Left ventricle myocardium inferior (tissue), 1 donor: ENCODE results near the gene GRM7. TPM values are rescaled to one million over a fixed set of nuclear protein-coding genes. Genes with fewer than 3 reads are reported as not detected.
A peak's percentile ranks its signal among the peaks of the same experiment; 100 is the strongest.

Experiments used
- DNase-seq: peaks from one replicate; pipeline ENCODE4 v3.0.0-alpha.2; 2020
- H3K27ac ChIP-seq: fragments of 200-600 bp; replicated peaks from 2 replicates; pipeline ENCODE4 v1.8.0; 2021
- H3K27me3 ChIP-seq: fragments of 200-600 bp; 2 replicates; pipeline ENCODE4 v1.8.0; 2021; ENCODE audit warnings: low read depth
- H3K36me3 ChIP-seq: fragments of 200-600 bp; 2 replicates; pipeline ENCODE4 v1.8.0; 2021
- H3K4me1 ChIP-seq: fragments of 200-600 bp; 2 replicates; pipeline ENCODE4 v1.8.0; 2021
- H3K4me3 ChIP-seq: fragments of 200-600 bp; 2 replicates; pipeline ENCODE4 v1.8.0; 2021; ENCODE audit warnings: mild to moderate bottlenecking, moderate library complexity
- H3K9me3 ChIP-seq: fragments of 200-600 bp; replicated peaks from 2 replicates; pipeline ENCODE4 v1.8.0; 2021
- intact Hi-C: fragments of 100-400 bp; cut with micrococcal nuclease; formaldehyde crosslinking; loops from one replicate; pipeline ENCODE4 v1.11.0; 2022
- total RNA-seq: library from RNA; stranded (reverse); fragmentation: NEBNext Ultra II Directional; extraction: Animal tissue kit (Norgen Biotek cat#: 25700); gene quantifications from one replicate; pipeline ENCODE4 v1.2.1, GENCODE V29; 2021
- TF ChIP-seq, protein P1 (sequence below): fragments of 200-600 bp; IDR thresholded peaks from 2 replicates; pipeline ENCODE4 v1.8.0; 2021; ENCODE audit warnings: antibody characterized with exemption, mild to moderate bottlenecking, borderline replicate concordance
- donor health status: DM: no; HTN: yes; CAD: no; lungs with severe emphysema.

GRM7 gene
- total RNA-seq, 1 donor from 2014 or later = not detected

DNA sequence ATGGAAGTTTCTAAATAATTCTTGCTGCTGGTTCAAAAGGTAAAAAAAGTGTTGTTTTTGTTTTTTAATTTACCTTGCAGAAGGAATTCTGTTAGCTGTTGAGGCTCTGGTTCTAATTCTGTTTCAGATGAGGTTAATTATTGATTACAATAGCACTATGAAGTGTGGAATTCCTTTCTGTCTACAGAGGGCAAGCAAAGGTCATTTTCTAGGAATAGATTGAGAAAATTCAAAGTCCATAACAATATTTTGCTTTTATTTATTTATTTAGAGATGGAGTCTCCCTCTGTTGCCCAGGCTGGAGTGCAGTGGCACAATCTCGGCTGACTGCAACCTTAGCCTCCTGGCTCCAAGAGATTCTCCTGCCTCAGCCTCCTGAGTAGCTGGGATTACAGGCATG lies 789.6 kb downstream of the GRM7 start:
- Histone ChIP-seq H3K9me3 (no peaks in the 10 kb centered on the region), H3K27me3 (no peaks in the 10 kb centered on the region), H3K36me3 (no peaks in the 10 kb centered on the region), H3K27ac (no peak overlapping the region), H3K4me1 (no peaks in the 10 kb centered on the region), H3K4me3 (no peak overlapping the region)
- intact Hi-C loops = no loop called here
- TF ChIP-seq, protein P1, sequence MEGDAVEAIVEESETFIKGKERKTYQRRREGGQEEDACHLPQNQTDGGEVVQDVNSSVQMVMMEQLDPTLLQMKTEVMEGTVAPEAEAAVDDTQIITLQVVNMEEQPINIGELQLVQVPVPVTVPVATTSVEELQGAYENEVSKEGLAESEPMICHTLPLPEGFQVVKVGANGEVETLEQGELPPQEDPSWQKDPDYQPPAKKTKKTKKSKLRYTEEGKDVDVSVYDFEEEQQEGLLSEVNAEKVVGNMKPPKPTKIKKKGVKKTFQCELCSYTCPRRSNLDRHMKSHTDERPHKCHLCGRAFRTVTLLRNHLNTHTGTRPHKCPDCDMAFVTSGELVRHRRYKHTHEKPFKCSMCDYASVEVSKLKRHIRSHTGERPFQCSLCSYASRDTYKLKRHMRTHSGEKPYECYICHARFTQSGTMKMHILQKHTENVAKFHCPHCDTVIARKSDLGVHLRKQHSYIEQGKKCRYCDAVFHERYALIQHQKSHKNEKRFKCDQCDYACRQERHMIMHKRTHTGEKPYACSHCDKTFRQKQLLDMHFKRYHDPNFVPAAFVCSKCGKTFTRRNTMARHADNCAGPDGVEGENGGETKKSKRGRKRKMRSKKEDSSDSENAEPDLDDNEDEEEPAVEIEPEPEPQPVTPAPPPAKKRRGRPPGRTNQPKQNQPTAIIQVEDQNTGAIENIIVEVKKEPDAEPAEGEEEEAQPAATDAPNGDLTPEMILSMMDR = no peak
- DNase-seq = no peak

DNA sequence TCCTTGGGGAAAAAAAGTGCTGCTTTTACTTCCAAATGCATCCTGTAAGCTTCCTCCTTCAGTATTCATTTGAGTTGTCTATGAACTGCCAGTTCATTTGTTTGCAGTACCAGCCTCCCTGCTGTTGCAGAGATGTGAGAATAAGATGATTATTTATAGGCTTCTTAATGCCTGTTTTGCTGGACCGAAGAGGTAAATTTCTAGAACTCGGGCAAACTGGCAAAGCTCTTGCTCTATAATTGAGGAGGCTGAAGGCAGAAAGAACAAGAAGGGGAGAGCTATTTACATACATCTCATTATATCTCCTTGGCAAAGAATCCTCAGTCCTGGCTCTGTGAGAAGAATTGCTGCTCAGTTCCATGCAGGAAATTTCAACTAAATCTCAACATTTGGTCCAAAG lies 790.4 kb downstream of the GRM7 start:
- H3K4me3 ChIP-seq = no peak overlapping the region
- intact Hi-C loops = no loop called here
- no peak for DNase-seq
- TF ChIP-seq, protein P1 = no peak
- H3K9me3 ChIP-seq = no peaks in the 10 kb centered on the region
- H3K4me1 ChIP-seq = no peaks in the 10 kb centered on the region
- H3K27me3 ChIP-seq = no peaks in the 10 kb centered on the region
- no peak overlapping the region for H3K27ac ChIP-seq
- H3K36me3 ChIP-seq = no peaks in the 10 kb centered on the region

DNA sequence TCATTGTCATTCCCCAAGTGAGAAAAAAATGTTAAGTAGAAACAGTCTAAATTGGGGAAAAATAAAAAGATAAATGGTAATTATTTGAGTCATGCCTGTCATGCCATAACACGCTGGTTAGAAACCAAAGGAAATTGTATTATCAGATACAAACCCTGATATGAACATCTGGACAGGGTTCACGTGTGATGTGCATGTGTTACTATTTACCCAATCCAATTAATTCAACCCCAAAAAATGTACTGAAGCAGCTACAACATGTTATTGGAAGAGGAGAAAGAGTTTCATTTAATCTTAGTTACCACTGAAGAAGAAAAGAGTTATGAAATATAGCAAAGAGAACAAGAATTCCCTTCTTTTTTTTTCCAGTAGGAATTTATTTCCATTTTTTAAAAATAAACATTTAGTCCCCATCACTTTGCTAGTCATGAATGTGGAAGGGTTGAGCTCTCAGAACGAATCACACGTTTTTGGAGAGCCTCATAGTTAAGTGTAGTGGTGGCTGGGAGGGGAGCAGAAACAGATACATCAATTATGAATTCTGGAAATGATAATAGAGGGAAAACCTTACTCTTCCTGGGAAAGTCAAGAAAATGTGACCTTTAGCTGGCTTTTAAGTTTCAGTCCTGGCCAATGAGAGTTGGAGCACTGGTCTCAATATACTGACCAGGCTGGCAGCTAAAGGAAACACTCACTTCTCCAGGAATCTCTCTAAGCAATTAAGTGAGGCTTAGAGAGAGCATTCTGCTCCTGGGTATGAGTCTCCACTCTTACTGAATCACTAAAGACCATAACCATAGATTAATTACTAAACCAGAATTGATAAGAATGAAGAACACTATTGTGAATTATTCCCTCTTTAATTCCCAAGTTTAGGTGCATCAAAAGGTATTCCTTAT lies 796.5 kb downstream of the GRM7 start:
- H3K9me3 ChIP-seq = no peaks in the 10 kb centered on the region
- no peaks in the 10 kb centered on the region for H3K27me3 ChIP-seq
- no peaks in the 10 kb centered on the region for H3K4me1 ChIP-seq
- no peaks in the 10 kb centered on the region for H3K36me3 ChIP-seq
- H3K27ac ChIP-seq = peak overlapping the region; percentile 76
- DNase-seq = no peak
- TF ChIP-seq, protein P1 = no peak
- intact Hi-C loops = no loop called here
- H3K4me3 ChIP-seq = no peak overlapping the region

DNA sequence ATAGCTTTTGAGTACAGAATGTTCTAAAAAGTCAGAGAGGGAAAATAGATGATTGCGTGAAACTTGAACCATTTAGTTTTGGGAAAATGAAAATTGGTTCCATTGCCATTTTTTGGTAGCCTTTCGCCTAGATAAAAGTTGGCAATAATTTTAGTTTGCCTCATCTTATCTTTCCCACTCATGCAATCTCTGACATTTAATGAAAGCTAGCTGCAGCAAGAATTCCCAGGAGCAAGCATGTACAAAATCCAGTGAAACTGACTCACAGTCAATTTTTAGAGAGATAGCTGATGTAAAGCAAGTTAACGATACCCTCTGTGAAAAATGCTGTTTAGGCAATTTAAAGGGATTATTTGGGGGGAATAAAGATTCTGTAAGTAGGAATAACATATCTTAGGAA lies 797.4 kb downstream of the GRM7 start:
- Histone ChIP-seq H3K4me1 (no peaks in the 10 kb centered on the region), H3K27ac (peak overlapping the region; percentile 76), H3K4me3 (no peak overlapping the region), H3K9me3 (no peaks in the 10 kb centered on the region), H3K36me3 (no peaks in the 10 kb centered on the region), H3K27me3 (no peaks in the 10 kb centered on the region)
- TF ChIP-seq, protein P1 = no peak
- DNase-seq = no peak
- intact Hi-C loops = no loop called here

DNA sequence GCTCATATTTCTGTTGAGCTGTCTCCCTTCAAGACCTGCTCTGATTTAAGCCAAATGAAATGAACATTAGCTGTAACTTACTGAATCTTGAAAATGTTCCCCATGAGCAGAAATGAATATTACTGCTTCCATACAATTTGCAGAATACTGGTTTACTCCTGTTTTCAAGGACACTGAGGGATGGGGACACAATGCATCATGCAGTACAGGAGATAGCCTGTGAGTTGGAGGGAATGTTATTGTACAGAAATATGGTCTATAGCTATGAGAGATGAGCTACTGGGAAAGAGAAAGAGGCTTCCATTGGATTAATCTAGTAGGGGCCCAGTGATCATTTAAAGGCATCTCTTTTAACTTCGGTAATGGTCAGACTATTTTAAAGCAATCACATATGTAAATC lies 798.2 kb downstream of the GRM7 start:
- TF ChIP-seq, protein P1 = no peak
- intact Hi-C loops = no loop called here
- DNase-seq = no peak
- Histone ChIP-seq H3K9me3 (no peaks in the 10 kb centered on the region), H3K4me1 (no peaks in the 10 kb centered on the region), H3K4me3 (no peak overlapping the region), H3K27me3 (no peaks in the 10 kb centered on the region), H3K36me3 (no peaks in the 10 kb centered on the region), H3K27ac (no peak overlapping the region)
